Ectodermal cell (in vitro differentiated cells): ENCODE data around the gene FGF9. TPM values are rescaled to one million over a fixed set of nuclear protein-coding genes. Genes with fewer than 3 reads are reported as not detected.

Experiments used
- H3K27ac ChIP-seq: 2 replicates; pipeline ENCODE4 v1.7.0; 2013; ENCODE audit warnings: mild to moderate bottlenecking, low read depth, low read length; ENCODE audit not compliant: insufficient read depth, poor library complexity, severe bottlenecking
- H3K27me3 ChIP-seq: 2 replicates; pipeline ENCODE4 v1.7.0; 2013; ENCODE audit warnings: mild to moderate bottlenecking, low read length; ENCODE audit not compliant: insufficient read depth, control insufficient read depth, poor library complexity, severe bottlenecking
- H3K36me3 ChIP-seq: one replicate; pipeline ENCODE4 v1.7.0; 2013; ENCODE audit warnings: low read length; ENCODE audit not compliant: control insufficient read depth, insufficient read depth
- H3K4me1 ChIP-seq: one replicate; pipeline ENCODE4 v1.7.0; 2013; ENCODE audit warnings: low read length; ENCODE audit not compliant: control insufficient read depth, insufficient read depth
- H3K4me3 ChIP-seq: 2 replicates; pipeline ENCODE4 v1.7.0; 2013; ENCODE audit warnings: low read depth, low read length, control low read depth; ENCODE audit not compliant: insufficient read depth
- H3K9me3 ChIP-seq: 2 replicates; pipeline ENCODE4 v1.7.0; 2013; ENCODE audit warnings: mild to moderate bottlenecking, low read length, moderate library complexity; ENCODE audit not compliant: control insufficient read depth
- WGBS, 2 experiments: methylation state at CpG; one replicate each; pipeline ENCODE4 v1.1.7; 2013; ENCODE audit warnings: missing lambda C conversion rate in 2 of 2; 5-methylcytosine and 5-hydroxymethylcytosine counted together
- polyA plus RNA-seq, 4 experiments: library from polyadenylated mRNA; stranded (reverse); fragments of 50-300 nt; gene quantifications; one replicate each; pipeline ENCODE4 v1.2.3, GENCODE V29; 2013

The FGF9 gene
- polyA plus RNA-seq (2013, experiment 1 of 4) = 3.1 TPM
- polyA plus RNA-seq (2013, experiment 2 of 4) = 2.1 TPM
- 1.8 TPM for polyA plus RNA-seq (2013, experiment 3 of 4)
- polyA plus RNA-seq (2013, experiment 4 of 4) = 2.1 TPM

DNA sequence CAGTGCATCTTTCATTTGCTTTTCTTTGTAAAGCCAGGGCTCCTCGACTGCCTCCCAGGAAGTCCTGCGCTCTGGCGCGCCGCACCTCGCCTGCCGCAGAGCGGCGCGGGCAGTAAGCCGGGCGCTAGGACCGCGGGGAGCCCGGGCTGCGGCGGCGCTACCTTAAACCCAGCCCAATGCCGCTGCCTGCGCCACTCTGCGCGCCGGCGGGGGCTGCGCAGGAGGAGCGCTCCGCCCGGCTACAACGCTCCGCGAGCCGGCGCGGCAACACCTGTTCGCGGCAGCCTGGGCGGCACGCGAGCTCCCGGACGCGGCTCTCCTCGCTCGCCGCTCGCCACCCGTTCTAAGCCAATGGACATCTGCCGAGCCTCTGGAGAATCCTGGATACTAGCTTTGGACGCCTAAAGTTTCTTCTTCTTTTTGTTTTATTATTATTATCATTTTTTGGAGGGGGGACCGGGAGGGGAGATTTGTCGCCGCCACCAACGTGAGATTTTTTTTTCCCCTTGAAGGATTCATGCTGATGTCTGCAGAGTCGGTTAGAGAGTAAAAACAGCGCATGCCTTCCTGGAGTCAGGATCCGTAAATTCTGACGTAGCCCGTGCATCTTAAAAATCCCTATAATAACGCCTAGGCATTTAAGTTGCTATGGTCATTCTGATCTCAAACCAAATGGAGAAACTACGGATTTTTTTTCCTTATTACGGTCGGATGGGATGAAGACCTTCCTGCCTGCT lies at the start of gene FGF9:
Gene FGF9 (plus strand): TSS at position 191 of the 737 bp plus-strand sequence. CDS start 840 bp downstream, outside the sequence.
- peaks cover 74% of the 10 kb centered on the region for H3K27me3 ChIP-seq
- H3K27ac ChIP-seq = peak within 1 kb of the TSS; percentile 63
- peaks cover 18% of the 10 kb centered on the region for H3K4me1 ChIP-seq
- WGBS, 2 experiments = 0 to 1% methylated on average over 61 to 62 of the region's 62 CpGs
- H3K4me3 ChIP-seq = peak within 1 kb of the TSS; percentile 67
- no peaks in the 10 kb centered on the region for H3K9me3 ChIP-seq
- no peaks in the 10 kb centered on the region for H3K36me3 ChIP-seq

DNA sequence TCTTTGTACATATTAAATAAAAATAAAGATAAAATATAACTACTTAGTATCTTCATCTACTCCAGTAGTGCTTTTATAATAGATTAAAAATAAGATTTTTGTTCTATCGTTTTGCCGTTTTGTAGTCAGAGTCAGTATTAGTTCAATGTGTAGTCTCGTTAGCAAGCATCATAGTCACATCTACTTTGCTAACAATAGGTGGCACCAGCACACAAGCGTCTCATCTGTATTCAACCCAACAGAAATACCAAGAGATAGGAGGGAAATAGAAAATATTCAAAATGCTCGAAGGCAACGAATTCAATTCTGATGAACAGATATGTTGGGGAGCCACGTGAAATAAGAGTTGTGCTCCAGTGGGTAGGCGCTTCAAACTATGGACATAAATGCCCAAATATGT lies 45.5 kb upstream of the FGF9 start:
- no peaks in the 10 kb centered on the region for H3K36me3 ChIP-seq
- H3K27ac ChIP-seq = no peak overlapping the region
- no peaks in the 10 kb centered on the region for H3K9me3 ChIP-seq
- 80 to 83% methylated on average over 5 to 8 of the region's 8 CpGs for WGBS, 2 experiments
- H3K4me3 ChIP-seq = no peak overlapping the region
- no peaks in the 10 kb centered on the region for H3K4me1 ChIP-seq
- H3K27me3 ChIP-seq = no peaks in the 10 kb centered on the region

DNA sequence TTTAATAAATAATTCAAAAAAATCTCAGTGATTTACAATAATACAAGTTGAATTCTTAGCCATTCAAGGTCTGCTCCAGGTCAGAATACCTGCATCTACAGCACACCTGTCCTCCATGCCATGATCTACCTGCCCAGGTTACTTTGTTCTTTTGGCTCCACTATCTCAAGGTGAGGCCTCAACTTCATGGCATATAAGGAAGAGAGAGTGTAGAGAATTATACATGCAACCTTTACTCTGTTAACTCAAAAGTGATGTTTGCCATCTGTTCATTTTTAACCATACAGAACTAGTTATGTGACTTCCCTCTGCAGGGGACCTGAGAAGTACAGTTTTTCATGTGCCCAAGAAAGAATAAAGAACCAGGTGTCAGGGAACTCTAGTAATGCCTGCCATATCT lies 38.7 kb upstream of the FGF9 start:
- no peak overlapping the region for H3K27ac ChIP-seq
- H3K4me1 ChIP-seq = no peaks in the 10 kb centered on the region
- H3K36me3 ChIP-seq = no peaks in the 10 kb centered on the region
- H3K4me3 ChIP-seq = no peak overlapping the region
- no peaks in the 10 kb centered on the region for H3K9me3 ChIP-seq
- H3K27me3 ChIP-seq = no peaks in the 10 kb centered on the region

DNA sequence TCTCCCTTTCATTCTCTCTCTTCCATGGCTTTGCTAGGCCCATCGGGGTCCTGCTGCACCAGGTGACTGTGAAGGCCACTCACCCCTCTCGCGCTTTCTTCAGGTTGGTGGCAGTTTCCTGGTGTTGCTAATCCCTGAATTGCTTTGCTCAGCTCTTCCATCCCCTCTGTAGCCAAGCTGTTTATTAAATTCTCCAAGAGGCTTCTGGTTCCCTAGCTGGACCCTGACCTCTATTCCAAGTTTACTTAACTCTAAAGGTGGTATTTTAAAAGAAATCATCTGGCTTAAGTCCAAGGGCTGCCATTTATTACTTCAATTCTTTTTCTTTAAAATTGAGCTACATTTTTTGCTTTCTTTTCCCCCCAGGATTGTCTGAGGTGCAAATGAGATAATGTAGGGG lies 34.2 kb upstream of the FGF9 start:
- Histone ChIP-seq H3K27ac (no peak overlapping the region), H3K27me3 (no peaks in the 10 kb centered on the region), H3K9me3 (no peaks in the 10 kb centered on the region), H3K36me3 (no peaks in the 10 kb centered on the region), H3K4me1 (no peaks in the 10 kb centered on the region), H3K4me3 (no peak overlapping the region)
- 84 to 96% methylated on average over 3 of the region's 3 CpGs for whole genome bisulfite sequencing, 2 experiments

DNA sequence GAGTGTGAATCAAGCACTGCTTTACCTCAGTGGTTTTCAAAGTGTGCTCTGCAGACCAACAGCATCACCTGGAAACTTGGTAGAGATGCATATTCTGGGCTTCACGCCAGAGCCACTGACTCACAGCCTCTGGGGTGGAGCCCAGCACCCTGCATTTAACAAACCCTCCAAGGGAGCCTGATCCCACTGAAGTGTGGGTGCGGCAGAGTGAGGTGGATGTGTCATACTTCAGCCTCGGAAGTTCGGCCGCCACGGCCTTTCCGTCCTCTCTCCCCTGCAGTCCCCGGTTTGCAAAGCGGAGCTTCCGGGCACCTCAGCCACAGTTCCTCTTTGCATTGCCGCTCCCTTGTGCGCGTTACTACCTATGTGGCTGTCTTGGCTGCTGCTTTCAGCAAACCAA lies 33.6 kb upstream of the FGF9 start:
- no peaks in the 10 kb centered on the region for H3K9me3 ChIP-seq
- H3K27me3 ChIP-seq = no peaks in the 10 kb centered on the region
- H3K4me3 ChIP-seq = no peak overlapping the region
- H3K4me1 ChIP-seq = no peaks in the 10 kb centered on the region
- no peaks in the 10 kb centered on the region for H3K36me3 ChIP-seq
- 91 to 92% methylated on average over 13 of the region's 13 CpGs for WGBS, 2 experiments
- no peak overlapping the region for H3K27ac ChIP-seq

DNA sequence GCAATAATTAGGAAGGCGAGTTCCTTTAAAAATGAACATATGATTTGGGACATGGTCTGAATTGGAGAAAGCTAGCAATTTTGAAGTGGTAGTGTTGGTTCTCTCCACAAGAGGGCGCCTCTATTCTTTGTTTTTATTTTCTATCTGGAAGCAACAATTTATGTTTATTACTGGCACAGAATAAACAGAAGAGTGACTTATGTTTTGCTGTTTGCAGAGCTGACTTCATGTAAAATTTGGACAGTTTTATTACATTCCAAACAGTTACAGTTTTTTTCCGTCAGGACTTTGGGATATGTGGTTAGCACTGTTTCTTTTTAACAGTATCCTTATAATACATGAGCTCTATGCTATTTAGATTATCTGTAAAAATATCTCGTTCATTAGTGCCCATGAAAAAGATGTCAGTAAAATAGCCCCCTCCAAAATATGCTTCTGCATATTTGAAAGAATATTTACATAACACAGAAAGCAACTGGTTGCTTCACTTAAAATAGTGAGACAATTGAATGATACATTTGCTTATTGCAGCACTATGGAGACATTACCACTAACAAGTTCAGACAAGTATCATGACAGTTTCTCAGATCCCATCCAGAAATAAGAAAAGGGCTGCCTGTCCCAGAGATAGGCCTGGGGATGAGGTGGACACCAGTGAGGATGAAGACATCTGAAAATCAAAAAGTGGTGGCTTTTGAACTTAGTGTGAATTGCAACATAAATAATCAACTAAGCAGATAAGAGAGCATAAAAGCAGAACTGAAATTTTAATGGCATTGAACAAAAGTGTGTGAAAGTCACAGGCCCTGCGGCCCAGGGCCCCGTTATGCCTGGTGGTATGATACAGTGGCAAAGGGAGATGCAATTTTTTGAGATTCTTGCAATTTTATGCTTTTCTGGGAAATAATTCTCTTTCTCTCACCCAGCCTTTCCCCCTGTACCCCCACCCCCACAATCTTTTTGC lies 32.3 kb upstream of the FGF9 start:
- no peaks in the 10 kb centered on the region for H3K36me3 ChIP-seq
- 49 to 67% methylated on average over 3 to 5 of the region's 6 CpGs for WGBS, 2 experiments
- no peaks in the 10 kb centered on the region for H3K27me3 ChIP-seq
- H3K9me3 ChIP-seq = no peaks in the 10 kb centered on the region
- no peak overlapping the region for H3K27ac ChIP-seq
- no peaks in the 10 kb centered on the region for H3K4me1 ChIP-seq
- H3K4me3 ChIP-seq = no peak overlapping the region

DNA sequence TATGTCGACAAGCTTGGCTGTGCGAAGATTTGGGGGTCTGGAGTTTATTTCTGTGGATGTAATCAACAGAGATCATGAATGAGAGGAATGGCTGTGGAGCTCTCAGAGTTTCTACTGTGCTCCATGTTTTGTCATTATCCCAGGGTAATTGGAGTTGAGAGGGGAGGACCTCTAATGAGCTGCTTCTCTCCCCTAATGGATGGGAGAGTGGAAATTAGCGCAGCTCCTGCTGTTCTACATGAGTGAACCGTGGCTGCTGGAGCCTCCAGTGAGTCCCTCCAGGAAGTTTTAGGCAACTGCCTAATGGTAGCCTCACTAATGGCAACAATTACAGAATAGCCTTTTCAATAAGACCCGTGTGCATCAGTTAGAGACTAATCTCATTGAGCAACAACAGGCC lies 31.3 kb upstream of the FGF9 start:
- H3K36me3 ChIP-seq = no peaks in the 10 kb centered on the region
- H3K4me1 ChIP-seq = no peaks in the 10 kb centered on the region
- H3K27ac ChIP-seq = no peak overlapping the region
- no peaks in the 10 kb centered on the region for H3K27me3 ChIP-seq
- WGBS, 2 experiments = 79 to 88% methylated on average over 5 of the region's 5 CpGs
- H3K9me3 ChIP-seq = no peaks in the 10 kb centered on the region
- H3K4me3 ChIP-seq = no peak overlapping the region

DNA sequence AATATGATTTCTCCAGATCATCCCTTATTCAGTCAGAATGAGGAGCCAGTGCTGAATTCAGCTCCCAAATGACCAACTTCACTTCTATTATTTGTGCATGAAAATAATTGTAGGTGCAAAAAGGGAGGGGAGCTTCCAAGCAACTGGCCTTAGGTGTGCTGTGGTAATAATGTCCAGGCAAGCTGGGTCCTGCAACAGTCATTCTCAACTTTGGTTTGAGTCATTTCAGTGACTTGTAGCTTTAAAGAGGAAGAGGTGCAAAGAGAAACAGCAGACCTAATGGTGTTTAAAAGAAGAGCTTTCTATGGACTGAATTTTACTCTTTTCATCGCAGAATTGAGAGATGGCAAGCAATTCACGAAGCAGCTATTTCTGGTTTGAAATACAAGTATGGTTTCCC lies 29.2 kb upstream of the FGF9 start:
- no peaks in the 10 kb centered on the region for H3K27me3 ChIP-seq
- no peaks in the 10 kb centered on the region for H3K9me3 ChIP-seq
- H3K36me3 ChIP-seq = no peaks in the 10 kb centered on the region
- H3K4me1 ChIP-seq = no peaks in the 10 kb centered on the region
- no peak overlapping the region for H3K4me3 ChIP-seq
- 94 to 95% methylated on average over 2 of the region's 2 CpGs for WGBS, 2 experiments
- no peak overlapping the region for H3K27ac ChIP-seq

DNA sequence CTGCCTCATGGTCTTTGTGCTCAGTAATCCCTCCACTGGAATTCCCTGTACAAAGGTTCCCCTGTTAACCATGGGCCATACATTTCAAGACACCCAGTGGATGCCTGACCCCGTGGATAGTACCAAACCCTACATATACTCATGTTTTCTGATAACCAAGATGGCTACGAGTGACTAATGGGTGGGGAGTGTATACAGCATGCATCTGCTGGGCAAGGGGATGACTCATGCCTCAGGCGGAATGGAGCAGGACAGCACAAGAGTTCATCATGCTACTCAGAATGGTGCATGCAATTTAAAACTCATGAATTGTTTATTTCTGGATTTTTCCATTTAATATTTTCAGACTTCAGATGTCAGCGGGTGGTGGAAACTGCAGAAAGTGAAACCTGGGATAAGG lies 13.3 kb upstream of the FGF9 start:
- 86 to 89% methylated on average over 4 of the region's 4 CpGs for WGBS, 2 experiments
- Histone ChIP-seq H3K4me3 (no peak overlapping the region), H3K27ac (no peak overlapping the region), H3K27me3 (no peaks in the 10 kb centered on the region), H3K4me1 (no peaks in the 10 kb centered on the region), H3K36me3 (no peaks in the 10 kb centered on the region), H3K9me3 (no peaks in the 10 kb centered on the region)

DNA sequence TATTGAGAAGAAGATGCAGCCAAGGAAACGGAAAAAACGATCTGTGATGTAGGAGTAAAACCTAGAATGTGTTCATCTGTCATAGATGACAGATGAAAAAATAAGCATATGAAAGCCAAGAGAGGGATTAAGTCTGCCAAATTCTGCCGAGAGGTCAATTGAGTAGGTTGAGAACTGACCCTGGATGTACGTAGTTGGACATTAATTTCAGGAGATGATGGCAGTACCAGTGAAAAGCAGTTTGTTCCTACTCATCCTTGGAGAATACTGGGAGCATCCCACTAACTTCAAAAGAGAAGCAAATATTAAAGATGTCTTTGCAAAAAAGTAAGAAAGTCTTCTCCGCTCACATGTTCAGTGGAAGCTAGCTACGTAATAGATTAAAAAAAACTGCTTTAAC lies 11.8 kb upstream of the FGF9 start:
- WGBS, 2 experiments = 85 to 86% methylated on average over 6 of the region's 6 CpGs
- H3K36me3 ChIP-seq = no peaks in the 10 kb centered on the region

More for the DNA sequence above, 11.8 kb upstream of the FGF9 start:
- Histone ChIP-seq H3K4me3 (no peak overlapping the region), H3K27ac (no peak overlapping the region), H3K27me3 (no peaks in the 10 kb centered on the region), H3K4me1 (no peaks in the 10 kb centered on the region), H3K9me3 (no peaks in the 10 kb centered on the region)
